Activated naive CD8-positive, alpha-beta T cell treated with anti-CD3 and anti-CD28 coated beads, Interleukin-2, amount 50 U/mL, for 16 hours (primary cell): ENCODE results near the gene SNX24.

ENCODE experiments used
- DNase-seq: peaks from one replicate; pipeline ENCODE4 v3.0.0-alpha.2; 2020; ENCODE audit warnings: low read depth, low spot score

The SNX24 gene

GRCh38 chr5:122919969-122920368 lies 74.6 kb downstream of the SNX24 start:
- no peak for DNase-seq

GRCh38 chr5:122921826-122922225 lies 76.4 kb downstream of the SNX24 start:
- no peak for DNase-seq

GRCh38 chr5:122924203-122924602 lies 78.8 kb downstream of the SNX24 start:
- no peak for DNase-seq

GRCh38 chr5:122924719-122925395 lies 79.4 kb downstream of the SNX24 start:
- DNase-seq, result no peak

- DNase-seq, result no peak
Observed at GRCh38 chr5:122929001-122929400, 83.6 kb downstream of the SNX24 start.

GRCh38 chr5:122929980-122930379 lies 84.6 kb downstream of the SNX24 start:
- no peak for DNase-seq

GRCh38 chr5:122933956-122934355 lies 88.5 kb downstream of the SNX24 start:
- DNase-seq, result no peak

GRCh38 chr5:122936088-122936487 lies 90.7 kb downstream of the SNX24 start:
- DNase-seq, result no peak

GRCh38 chr5:122937914-122938313 lies 92.5 kb downstream of the SNX24 start:
- no peak for DNase-seq

GRCh38 chr5:122940890-122941289 lies 95.5 kb downstream of the SNX24 start:
- no peak for DNase-seq

- DNase-seq, result no peak
Observed at GRCh38 chr5:122941737-122942136, 96.3 kb downstream of the SNX24 start.

GRCh38 chr5:122942164-122942914 lies 96.9 kb downstream of the SNX24 start:
- DNase-seq, result no peak

GRCh38 chr5:122943050-122943698 lies 97.8 kb downstream of the SNX24 start:
- no peak for DNase-seq

GRCh38 chr5:122944051-122944450 lies 98.6 kb downstream of the SNX24 start:
- no peak for DNase-seq

- no peak for DNase-seq
Observed at GRCh38 chr5:122947372-122947771, 102.0 kb downstream of the SNX24 start.

- no peak for DNase-seq
Observed at GRCh38 chr5:122947772-122948171, 102.4 kb downstream of the SNX24 start.

- DNase-seq, result no peak
Observed at GRCh38 chr5:122948319-122948718, 102.9 kb downstream of the SNX24 start.

GRCh38 chr5:122951658-122952057 lies 106.2 kb downstream of the SNX24 start:
- no peak for DNase-seq

GRCh38 chr5:122954719-122955118 lies 109.3 kb downstream of the SNX24 start:
- no peak for DNase-seq

- no peak for DNase-seq
Observed at GRCh38 chr5:122957457-122957856, 112.0 kb downstream of the SNX24 start.

- DNase-seq, result no peak
Observed at GRCh38 chr5:122959740-122960445, 114.5 kb downstream of the SNX24 start.

GRCh38 chr5:122963305-122963704 lies 117.9 kb downstream of the SNX24 start:
- no peak for DNase-seq
